Measurements from ENCODE around the gene PPP1R11. TPM values are rescaled to one million over a fixed set of nuclear protein-coding genes. Genes with fewer than 3 reads are reported as not detected.

Gene PPP1R11
- total RNA-seq, 4 donors from 2014 or later: 27.1 to 45.5 (median 33.0) TPM

DNA sequence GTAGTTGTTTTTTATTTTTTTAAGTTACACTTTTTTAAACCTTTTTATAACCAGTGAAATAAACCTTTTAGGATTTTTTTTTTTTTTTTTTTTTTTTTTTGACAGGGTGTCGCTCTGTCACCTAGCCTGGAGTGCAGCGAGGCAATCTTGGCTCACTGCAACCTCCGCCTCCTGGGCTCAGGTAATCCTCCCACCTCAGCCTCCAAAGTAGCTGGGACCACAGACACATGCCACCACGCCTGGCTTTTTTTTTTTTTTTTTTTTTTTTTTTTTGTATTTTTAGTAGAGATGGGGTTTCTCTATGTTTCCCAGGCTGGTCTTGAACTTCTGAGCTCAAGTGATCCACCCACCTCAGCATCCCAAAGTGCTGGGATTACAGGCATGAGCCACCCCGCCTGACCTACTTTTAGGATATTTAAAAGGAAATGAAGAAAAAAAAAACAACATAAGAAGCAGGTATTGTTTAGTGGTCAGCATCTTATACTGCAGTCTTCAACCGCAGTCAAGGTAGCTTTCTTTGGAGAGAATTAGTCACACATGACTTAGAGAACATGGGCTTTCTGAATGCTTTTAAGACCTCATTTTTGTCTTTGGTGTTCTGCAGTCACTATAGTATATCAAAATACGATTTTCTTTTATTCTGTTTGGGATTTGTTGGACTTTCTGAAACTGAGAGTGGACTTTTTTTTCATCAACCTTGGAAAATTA is 4.4 kb upstream of the PPP1R11 start:
- TF ChIP-seq, protein P1, sequence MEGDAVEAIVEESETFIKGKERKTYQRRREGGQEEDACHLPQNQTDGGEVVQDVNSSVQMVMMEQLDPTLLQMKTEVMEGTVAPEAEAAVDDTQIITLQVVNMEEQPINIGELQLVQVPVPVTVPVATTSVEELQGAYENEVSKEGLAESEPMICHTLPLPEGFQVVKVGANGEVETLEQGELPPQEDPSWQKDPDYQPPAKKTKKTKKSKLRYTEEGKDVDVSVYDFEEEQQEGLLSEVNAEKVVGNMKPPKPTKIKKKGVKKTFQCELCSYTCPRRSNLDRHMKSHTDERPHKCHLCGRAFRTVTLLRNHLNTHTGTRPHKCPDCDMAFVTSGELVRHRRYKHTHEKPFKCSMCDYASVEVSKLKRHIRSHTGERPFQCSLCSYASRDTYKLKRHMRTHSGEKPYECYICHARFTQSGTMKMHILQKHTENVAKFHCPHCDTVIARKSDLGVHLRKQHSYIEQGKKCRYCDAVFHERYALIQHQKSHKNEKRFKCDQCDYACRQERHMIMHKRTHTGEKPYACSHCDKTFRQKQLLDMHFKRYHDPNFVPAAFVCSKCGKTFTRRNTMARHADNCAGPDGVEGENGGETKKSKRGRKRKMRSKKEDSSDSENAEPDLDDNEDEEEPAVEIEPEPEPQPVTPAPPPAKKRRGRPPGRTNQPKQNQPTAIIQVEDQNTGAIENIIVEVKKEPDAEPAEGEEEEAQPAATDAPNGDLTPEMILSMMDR (IDR thresholded peaks at IDR 0.05; ENCODE audit: low read depth): no peak

DNA sequence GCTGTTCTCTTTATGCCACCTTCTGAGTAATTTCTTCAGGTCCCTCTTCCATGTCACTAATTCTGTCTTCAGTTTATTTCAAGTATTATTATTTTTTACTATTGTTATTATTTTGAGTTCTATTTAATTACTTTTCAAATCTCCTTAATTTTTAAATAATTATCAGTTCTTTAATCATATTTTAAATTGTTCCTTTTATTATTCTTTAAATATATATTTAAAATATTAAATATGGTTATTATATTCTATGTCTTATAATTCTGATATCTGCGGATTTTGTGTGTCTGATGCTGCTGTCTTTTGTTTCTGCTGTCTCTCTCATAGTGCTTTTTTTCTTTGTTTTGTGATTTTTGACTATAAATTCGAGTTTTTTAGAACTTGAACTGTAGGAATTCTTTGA is 3.7 kb upstream of the PPP1R11 start:
- TF ChIP-seq, protein P1 (IDR thresholded peaks at IDR 0.05; ENCODE audit: low read depth): no peak

DNA sequence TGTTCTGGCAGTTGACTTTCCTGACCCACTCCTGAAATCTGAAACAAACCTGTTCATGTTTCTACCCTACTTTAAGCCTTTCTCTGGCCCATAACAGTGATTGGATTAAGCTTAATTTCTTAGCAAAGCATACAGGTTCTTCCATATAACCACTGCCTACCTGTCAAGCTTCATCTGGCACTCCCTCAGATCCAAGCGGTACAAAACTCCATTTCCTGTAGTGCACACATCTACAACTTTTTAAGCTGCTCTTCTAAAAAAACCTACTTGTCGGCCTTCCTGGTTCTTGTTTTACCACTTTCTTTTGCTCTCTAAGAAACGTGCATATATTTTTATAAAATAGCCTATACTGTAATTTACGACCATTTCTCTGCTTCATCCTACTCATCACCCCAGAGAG is 916 bp upstream of the PPP1R11 start:
- TF ChIP-seq, protein P1 (IDR thresholded peaks at IDR 0.05; ENCODE audit: low read depth): no peak

DNA sequence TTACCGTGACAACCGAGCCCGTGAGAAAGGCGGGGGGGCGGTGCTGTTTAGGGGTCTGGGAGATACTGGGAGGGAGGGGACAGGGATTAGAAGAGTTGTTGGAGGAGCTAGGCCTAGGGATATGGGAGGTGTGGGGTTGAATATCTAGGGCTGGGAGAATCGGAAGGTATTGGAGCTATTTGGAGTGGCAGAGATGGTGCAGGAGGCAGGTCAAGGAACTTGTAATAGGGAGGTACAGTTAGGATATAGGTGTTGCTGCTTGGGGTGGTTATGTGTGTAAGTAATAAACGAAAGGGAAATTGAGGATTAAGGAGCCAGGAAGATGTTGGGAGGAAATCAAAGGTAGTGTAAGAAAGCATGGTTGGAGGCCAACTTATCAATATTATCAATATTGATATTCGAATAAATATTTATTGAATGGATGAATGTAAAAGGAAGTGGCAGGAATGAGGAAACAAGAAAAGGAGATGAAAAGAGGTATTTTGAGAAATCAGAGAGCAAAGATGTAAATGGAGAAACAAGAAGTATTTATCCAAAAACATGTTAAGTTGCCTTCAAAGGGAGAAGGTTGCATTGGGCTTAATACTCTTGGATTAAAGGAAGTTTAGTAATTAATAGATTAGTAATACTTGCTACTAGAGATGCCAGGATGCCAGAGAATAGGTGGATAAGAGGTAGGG is 602 bp downstream of the PPP1R11 start:
- TF ChIP-seq, protein P1 (IDR thresholded peaks at IDR 0.05; ENCODE audit: low read depth): no peak

DNA sequence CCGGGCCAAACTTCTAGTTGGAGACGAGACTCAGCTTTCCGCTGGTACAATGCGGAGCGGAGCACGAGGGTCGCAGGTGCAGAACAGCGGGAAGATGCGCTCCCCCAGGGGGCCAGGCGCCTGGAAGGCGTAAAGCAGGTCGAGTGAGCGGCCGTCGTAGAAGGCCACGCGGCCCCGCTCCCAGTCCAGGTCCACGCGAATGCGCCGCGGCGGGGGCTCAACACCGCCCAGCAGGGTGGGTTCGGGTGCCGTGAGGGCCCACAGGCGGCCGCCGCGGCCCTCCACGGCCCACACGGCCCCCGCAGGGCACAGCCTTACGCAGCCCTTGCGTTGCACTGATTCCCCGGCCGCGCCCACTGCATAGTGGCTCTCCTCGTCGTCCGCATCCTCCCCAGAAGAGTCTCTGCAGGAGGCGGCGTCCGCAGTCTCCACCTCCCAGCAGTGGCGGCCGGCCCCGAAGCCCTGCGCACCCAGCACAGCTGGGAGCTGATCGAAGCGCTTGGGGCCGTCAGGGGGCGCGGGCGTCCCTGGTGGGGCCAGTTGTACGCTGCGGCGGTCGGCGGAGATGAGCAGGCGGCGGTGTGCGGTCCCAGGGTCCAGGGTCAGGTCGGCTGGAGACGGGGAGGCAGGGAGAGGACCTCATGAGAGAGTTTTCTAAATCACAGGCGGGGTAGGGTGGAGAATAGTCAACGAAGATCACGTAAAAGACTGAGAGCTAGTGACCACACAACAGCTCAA is 4.3 kb downstream of the PPP1R11 start:
- TF ChIP-seq, protein P1 (IDR thresholded peaks at IDR 0.05; ENCODE audit: low read depth): no peak

DNA sequence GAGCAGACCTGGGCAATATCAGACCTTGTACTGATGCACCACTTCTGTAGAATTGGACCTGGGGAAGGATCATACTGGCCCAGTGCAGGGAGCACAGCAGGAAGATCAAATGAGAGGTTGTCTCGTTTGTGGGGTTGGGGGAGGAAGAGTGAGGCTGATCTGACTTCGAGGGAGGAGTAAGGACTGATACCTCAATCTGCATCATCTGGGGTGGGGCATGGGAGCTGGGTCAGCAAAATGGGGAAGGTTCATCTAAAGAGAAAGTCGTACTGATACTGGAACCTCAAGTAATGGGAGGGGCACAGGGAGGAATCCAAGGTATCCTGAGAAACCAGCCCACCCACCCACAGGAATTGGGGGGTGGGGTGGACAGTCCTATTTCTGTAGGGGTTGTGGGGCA is 4.9 kb downstream of the PPP1R11 start:
- TF ChIP-seq, protein P1 (IDR thresholded peaks at IDR 0.05; ENCODE audit: low read depth): no peak
